Esophagus muscularis mucosa (tissue), 3 donors: ENCODE data around the gene TRIM54.
A peak's percentile ranks its signal among the peaks of the same experiment; 100 is the strongest.

Source experiments
- CTCF ChIP-seq, 3 experiments: fragments of 200-600 bp in 2 of 3; fragments of 450-650 bp in 1 of 3; sonication (generic) in 2 of 3; IDR thresholded peaks; one replicate each; pipeline ENCODE4 v1.5.1; 2017 to 2019; ENCODE audit warnings: antibody characterized with exemption in 3 of 3, mild to moderate bottlenecking in 2 of 3, moderate library complexity in 1 of 3
- POLR2A ChIP-seq: fragments of 450-650 bp; IDR thresholded peaks from one replicate; pipeline ENCODE4 v1.6.1; 2017; ENCODE audit warnings: antibody characterized with exemption, moderate library complexity, mild to moderate bottlenecking, low read depth
- POLR2AphosphoS5 ChIP-seq, 2 donors: sonication (generic); formaldehyde crosslinking; IDR thresholded peaks; one replicate each; pipeline ENCODE4 v1.6.1; 2017; ENCODE audit warnings: antibody characterized with exemption in 2 of 2

GRCh38 chr2:27356382-27357181 lies 74.4 kb downstream of the TRIM54 start, which contains the start of gene GTF3C2:
- TF ChIP-seq POLR2AphosphoS5 (IDR thresholded peaks at IDR 0.05) (peak; percentile 75 to 87), CTCF (IDR thresholded peaks at IDR 0.05) (peak in 2 of 3 experiments; percentile 9 to 17), POLR2A (no peak)
